A673 (cell line): ENCODE measurements around the gene NOSIP. TPM values are rescaled to one million over a fixed set of nuclear protein-coding genes. Genes with fewer than 3 reads are reported as not detected.

Source experiments
- BruUV-seq: library from RNA; stranded (reverse); fragments of 400-500 nt; replicated peaks from 2 replicates; lab custom pipeline; 2021; lab: Mats Ljungman, UMichigan
- CTCF ChIA-PET: fragments of 300-600 bp; sonication (Branson Sonifier 250); formaldehyde crosslinking; loops from one replicate; lab custom pipeline; 2022; ENCODE audit warnings: antibody characterized with exemption; lab: Charles Lee
- POLR2A ChIA-PET: fragments of 300-600 bp; sonication (Branson Sonifier 250); formaldehyde crosslinking; loops from one replicate; lab custom pipeline; 2022; ENCODE audit warnings: antibody characterized with exemption; ENCODE audit not compliant: low non-redundant PET; lab: Charles Lee
- DNase-seq: peaks from one replicate; pipeline ENCODE4 v3.0.0-alpha.2; 2015; ENCODE audit warnings: low spot score
- H3K27ac ChIP-seq: fragments of 200-600 bp; sonication (generic); 2 replicates; pipeline ENCODE4 v1.5.1; 2016; ENCODE audit warnings: mixed run types, low read depth, mild to moderate bottlenecking, mixed read lengths, antibody characterized with exemption, low read length; ENCODE audit not compliant: poor library complexity, severe bottlenecking
- H3K27me3 ChIP-seq: fragments of 200-600 bp; sonication (generic); replicated peaks from 2 replicates; pipeline ENCODE4 v1.6.1; 2017; ENCODE audit warnings: mixed run types, low read depth, mild to moderate bottlenecking, mixed read lengths, antibody characterized with exemption, low read length; ENCODE audit not compliant: insufficient read depth, poor library complexity
- H3K36me3 ChIP-seq: fragments of 200-600 bp; sonication (generic); 2 replicates; pipeline ENCODE4 v1.6.1; 2016; ENCODE audit warnings: mixed run types, mild to moderate bottlenecking, mixed read lengths, antibody characterized with exemption, low read length; ENCODE audit not compliant: insufficient read depth, poor library complexity, severe bottlenecking
- H3K4me1 ChIP-seq: fragments of 200-600 bp; sonication (generic); 2 replicates; pipeline ENCODE4 v1.6.1; 2017; ENCODE audit warnings: mixed run types, mild to moderate bottlenecking, mixed read lengths, antibody characterized with exemption, low read length; ENCODE audit not compliant: insufficient read depth, poor library complexity, severe bottlenecking
- H3K4me3 ChIP-seq: fragments of 200-600 bp; sonication (generic); 2 replicates; pipeline ENCODE4 v1.5.1; 2016; ENCODE audit warnings: low read depth, mixed run types, mild to moderate bottlenecking, mixed read lengths, low read length; ENCODE audit not compliant: poor library complexity, severe bottlenecking
- H3K9me3 ChIP-seq: fragments of 200-600 bp; sonication (generic); 2 replicates; pipeline ENCODE4 v1.6.1; 2016; ENCODE audit warnings: mixed run types, low read depth, mild to moderate bottlenecking, mixed read lengths, antibody characterized with exemption, low read length; ENCODE audit not compliant: poor library complexity, severe bottlenecking
- EZH2 ChIP-seq: fragments of 200-600 bp; sonication (generic); IDR thresholded peaks from 2 replicates; pipeline ENCODE4 v1.6.1; 2017; ENCODE audit warnings: borderline replicate concordance, low read depth, mild to moderate bottlenecking, mixed read lengths, antibody characterized with exemption, low read length; ENCODE audit not compliant: poor library complexity, severe bottlenecking
- intact Hi-C: fragments of 100-400 bp; cut with micrococcal nuclease; formaldehyde crosslinking; loops from one replicate; pipeline ENCODE4 v1.10.0; 2022; ENCODE audit not compliant: unreplicated experiment
- total RNA-seq: library from RNA; stranded (reverse); gene quantifications from 2 replicates; pipeline ENCODE4 v1.2.3, GENCODE V29; 2021
- TF ChIP-seq, protein P1 (sequence below): fragments of 300-800, 200-600 bp; sonication (generic); conservative IDR thresholded peaks from 2 replicates; pipeline ENCODE4 v1.5.1; 2017; ENCODE audit warnings: low read depth, mild to moderate bottlenecking, antibody characterized with exemption, low read length, moderate library complexity, mixed read lengths

Gene NOSIP
- total RNA-seq, 1 experiment from 2014 or later, result 178 TPM

DNA sequence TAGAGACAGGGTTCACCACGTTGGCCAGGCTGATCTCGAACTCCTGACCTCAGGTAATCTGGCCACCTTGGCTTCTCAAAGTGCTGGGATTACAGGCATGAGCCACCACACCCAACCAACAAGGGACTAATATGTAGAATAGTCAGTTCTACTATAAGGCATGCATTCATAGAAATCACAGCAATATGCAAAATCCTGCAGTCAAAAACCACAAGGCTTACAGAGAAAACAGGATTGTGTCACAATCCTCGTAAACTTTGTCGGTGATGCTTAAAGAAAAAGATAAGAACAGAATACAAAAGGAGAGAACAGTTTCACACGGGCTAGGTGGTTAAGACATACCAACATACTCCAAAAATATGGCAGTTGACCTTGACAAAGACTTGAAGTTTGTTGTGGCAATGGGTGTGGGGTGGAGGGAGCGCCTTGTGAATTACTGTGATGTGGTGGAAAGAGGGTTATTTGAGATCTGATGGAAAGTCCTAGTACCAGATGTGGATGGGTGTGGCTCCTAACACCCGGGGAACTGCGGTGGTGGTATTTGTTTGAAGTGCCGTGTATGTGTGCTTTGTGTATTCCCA lies 12.4 kb downstream of the NOSIP start:
- H3K27me3 ChIP-seq, result no peaks in the 10 kb centered on the region
- no peaks in the 10 kb centered on the region for H3K9me3 ChIP-seq
- peaks cover 5% of the 10 kb centered on the region for H3K36me3 ChIP-seq
- intact Hi-C loops, result no loop called here
- BruUV-seq, result no TSS peak
- ChIA-PET POLR2A (no interaction called here), CTCF (no interaction called here)
- peaks cover 20% of the 10 kb centered on the region for H3K4me1 ChIP-seq
- TF ChIP-seq, protein P1, sequence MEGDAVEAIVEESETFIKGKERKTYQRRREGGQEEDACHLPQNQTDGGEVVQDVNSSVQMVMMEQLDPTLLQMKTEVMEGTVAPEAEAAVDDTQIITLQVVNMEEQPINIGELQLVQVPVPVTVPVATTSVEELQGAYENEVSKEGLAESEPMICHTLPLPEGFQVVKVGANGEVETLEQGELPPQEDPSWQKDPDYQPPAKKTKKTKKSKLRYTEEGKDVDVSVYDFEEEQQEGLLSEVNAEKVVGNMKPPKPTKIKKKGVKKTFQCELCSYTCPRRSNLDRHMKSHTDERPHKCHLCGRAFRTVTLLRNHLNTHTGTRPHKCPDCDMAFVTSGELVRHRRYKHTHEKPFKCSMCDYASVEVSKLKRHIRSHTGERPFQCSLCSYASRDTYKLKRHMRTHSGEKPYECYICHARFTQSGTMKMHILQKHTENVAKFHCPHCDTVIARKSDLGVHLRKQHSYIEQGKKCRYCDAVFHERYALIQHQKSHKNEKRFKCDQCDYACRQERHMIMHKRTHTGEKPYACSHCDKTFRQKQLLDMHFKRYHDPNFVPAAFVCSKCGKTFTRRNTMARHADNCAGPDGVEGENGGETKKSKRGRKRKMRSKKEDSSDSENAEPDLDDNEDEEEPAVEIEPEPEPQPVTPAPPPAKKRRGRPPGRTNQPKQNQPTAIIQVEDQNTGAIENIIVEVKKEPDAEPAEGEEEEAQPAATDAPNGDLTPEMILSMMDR, result no peak
- TF ChIP-seq EZH2, result no peak
- peak overlapping the region; percentile 58 for H3K27ac ChIP-seq
- H3K4me3 ChIP-seq, result no peak overlapping the region
- no peak for DNase-seq

DNA sequence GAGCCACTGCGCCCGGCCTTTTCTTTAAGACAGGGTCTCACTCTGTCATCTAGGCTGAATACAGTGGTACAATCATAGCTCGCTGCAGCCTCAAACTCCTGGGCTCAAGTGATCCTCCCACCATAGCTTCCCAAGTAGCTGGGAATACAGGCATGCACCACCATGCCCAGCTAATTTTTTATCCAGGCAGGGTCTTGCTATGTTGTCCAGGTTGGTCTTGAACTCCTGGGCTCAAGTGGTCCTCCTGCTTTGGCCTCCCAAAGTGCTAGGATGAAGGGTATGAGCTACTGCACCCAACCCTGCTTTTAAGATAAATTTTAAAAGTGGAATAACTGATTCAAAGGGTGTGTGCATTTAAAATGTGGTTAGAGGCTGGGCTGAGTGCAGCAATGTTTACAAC lies 14.1 kb downstream of the NOSIP start:
- TF ChIP-seq, protein P1, result no peak
- no peak for TF ChIP-seq EZH2
- Histone ChIP-seq H3K4me1 (peaks cover 20% of the 10 kb centered on the region), H3K9me3 (no peaks in the 10 kb centered on the region), H3K27ac (no peak overlapping the region), H3K36me3 (peaks cover 11% of the 10 kb centered on the region), H3K27me3 (no peaks in the 10 kb centered on the region), H3K4me3 (no peak overlapping the region)
- BruUV-seq, result no TSS peak
- ChIA-PET CTCF (no interaction called here), POLR2A (no interaction called here)
- DNase-seq, result no peak
- intact Hi-C loops, result no loop called here

DNA sequence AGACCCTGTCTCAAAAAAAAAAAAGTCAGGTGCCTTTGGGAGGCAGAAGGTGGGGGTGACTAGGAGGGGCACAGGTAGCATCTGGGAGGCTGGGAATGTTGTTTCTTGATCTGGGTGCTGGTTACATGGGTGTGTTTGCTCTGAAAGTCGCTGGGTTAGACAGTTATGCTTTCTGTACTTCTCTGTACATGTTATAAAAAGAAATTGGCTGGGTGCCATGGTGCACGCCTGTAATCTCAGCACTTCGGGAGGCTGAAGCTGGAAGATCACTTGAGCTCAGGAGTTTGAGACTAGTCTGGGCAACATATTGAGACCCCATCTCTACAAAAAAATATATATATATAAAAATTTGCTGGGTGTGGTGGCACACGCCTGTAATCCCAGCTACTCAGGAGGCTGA lies 15.1 kb downstream of the NOSIP start:
- peaks cover 12% of the 10 kb centered on the region for H3K36me3 ChIP-seq
- CTCF ChIA-PET, result no interaction called here
- no peaks in the 10 kb centered on the region for H3K9me3 ChIP-seq
- H3K27ac ChIP-seq, result no peak overlapping the region
- no peaks in the 10 kb centered on the region for H3K27me3 ChIP-seq
- POLR2A ChIA-PET, result interaction anchor here (0.6 to 0.7 kb wide), 2 partner anchors 190 to 248 kb away, joined by 3 read pairs; partner anchors contain the start of gene FUZ
- no peak overlapping the region for H3K4me3 ChIP-seq
- DNase-seq, result no peak
- TF ChIP-seq EZH2, result no peak
- TF ChIP-seq, protein P1, result no peak
- no TSS peak for BruUV-seq
- intact Hi-C loops, result no loop called here
- H3K4me1 ChIP-seq, result peaks cover 11% of the 10 kb centered on the region
